ENCODE measurements around the gene XRCC2.
"Not testable (repeated sequence)": the region's sequence is repeated elsewhere in the genome, so short reads cannot be mapped to it uniquely, and the experiment has no call there.

XRCC2 gene

GRCh38 chr7:152666078-152666477, 9.9 kb downstream of the XRCC2 start:
- in situ Hi-C loops (cut with MboI; ENCODE audit: low sequenced_read_pairs): no loop called here

- in situ Hi-C loops (cut with MboI; ENCODE audit: low sequenced_read_pairs): no loop called here
Observed at GRCh38 chr7:152664636-152665035, 11.3 kb downstream of the XRCC2 start.

- in situ Hi-C loops (cut with MboI; ENCODE audit: low sequenced_read_pairs): no loop called here
Observed at GRCh38 chr7:152663931-152664330, 12.0 kb downstream of the XRCC2 start.

GRCh38 chr7:152663148-152663740, 12.7 kb downstream of the XRCC2 start:
- in situ Hi-C loops (cut with MboI; ENCODE audit: low sequenced_read_pairs): no loop called here

GRCh38 chr7:152661479-152661878, 14.5 kb downstream of the XRCC2 start:
- in situ Hi-C loops (cut with MboI; ENCODE audit: low sequenced_read_pairs): no loop called here

GRCh38 chr7:152660021-152660420, 15.9 kb downstream of the XRCC2 start:
- in situ Hi-C loops (cut with MboI; ENCODE audit: low sequenced_read_pairs): no loop called here

GRCh38 chr7:152654971-152655370, 21.0 kb downstream of the XRCC2 start:
- in situ Hi-C loops (cut with MboI; ENCODE audit: low sequenced_read_pairs): no loop called here

- in situ Hi-C loops (cut with MboI; ENCODE audit: low sequenced_read_pairs): no loop called here
Observed at GRCh38 chr7:152649220-152649619, 26.7 kb downstream of the XRCC2 start.

- in situ Hi-C loops (cut with MboI; ENCODE audit: low sequenced_read_pairs): no loop called here
Observed at GRCh38 chr7:152647009-152647408, 28.9 kb downstream of the XRCC2 start.

- in situ Hi-C loops (cut with MboI; ENCODE audit: low sequenced_read_pairs): not testable (repeated sequence)
Observed at GRCh38 chr7:152646579-152646978, 29.4 kb downstream of the XRCC2 start.

GRCh38 chr7:152643979-152644559, 31.9 kb downstream of the XRCC2 start:
- in situ Hi-C loops (cut with MboI; ENCODE audit: low sequenced_read_pairs): no loop called here

GRCh38 chr7:152641384-152641783, 34.6 kb downstream of the XRCC2 start:
- in situ Hi-C loops (cut with MboI; ENCODE audit: low sequenced_read_pairs): no loop called here

GRCh38 chr7:152640829-152641228, 35.1 kb downstream of the XRCC2 start:
- in situ Hi-C loops (cut with MboI; ENCODE audit: low sequenced_read_pairs): no loop called here

- in situ Hi-C loops (cut with MboI; ENCODE audit: low sequenced_read_pairs): no loop called here
Observed at GRCh38 chr7:152637920-152638580, 37.9 kb downstream of the XRCC2 start.

- in situ Hi-C loops (cut with MboI; ENCODE audit: low sequenced_read_pairs): no loop called here
Observed at GRCh38 chr7:152637161-152637560, 38.8 kb downstream of the XRCC2 start.

GRCh38 chr7:152636441-152636840, 39.5 kb downstream of the XRCC2 start:
- in situ Hi-C loops (cut with MboI; ENCODE audit: low sequenced_read_pairs): no loop called here

GRCh38 chr7:152633504-152633903, 42.4 kb downstream of the XRCC2 start:
- in situ Hi-C loops (cut with MboI; ENCODE audit: low sequenced_read_pairs): no loop called here

- in situ Hi-C loops (cut with MboI; ENCODE audit: low sequenced_read_pairs): no loop called here
Observed at GRCh38 chr7:152633072-152633471, 42.9 kb downstream of the XRCC2 start.

- in situ Hi-C loops (cut with MboI; ENCODE audit: low sequenced_read_pairs): not testable (repeated sequence)
Observed at GRCh38 chr7:152628772-152629171, 47.2 kb downstream of the XRCC2 start.

GRCh38 chr7:152624228-152624627, 51.7 kb downstream of the XRCC2 start:
- in situ Hi-C loops (cut with MboI; ENCODE audit: low sequenced_read_pairs): no loop called here

GRCh38 chr7:152621426-152621825, 54.5 kb downstream of the XRCC2 start:
- in situ Hi-C loops (cut with MboI; ENCODE audit: low sequenced_read_pairs): no loop called here

GRCh38 chr7:152619027-152619739, 56.8 kb downstream of the XRCC2 start:
- in situ Hi-C loops (cut with MboI; ENCODE audit: low sequenced_read_pairs): no loop called here

Data from HL-60/S4 treated with phorbol 12-myristate 13-acetate at 8.2 ng/mL for 4 days and 3 days (cell line).